ENCODE measurements around the gene SMIM38. TPM values are rescaled to one million over a fixed set of nuclear protein-coding genes. Genes with fewer than 3 reads are reported as not detected.

Gene SMIM38
- total and polyA plus RNA-seq, 2 experiments from 2014 or later = 0.38 TPM; not detected in 1

- TF ChIP-seq ZNF462 (CRISPR knock-in tag; IDR thresholded peaks at IDR 0.05) (no peak), ETS1 (IDR thresholded peaks at IDR 0.05) (no peak), POLR2AphosphoS5 (IDR thresholded peaks at IDR 0.05; ENCODE audit: low read depth) (no peak), JUNB (IDR thresholded peaks at IDR 0.05; ENCODE audit: unreplicated experiment) (no peak), EZH2 (IDR thresholded peaks at IDR 0.05; ENCODE audit: low read depth, unreplicated experiment) (no peak)
These were observed 4.8 kb downstream of the SMIM38 start (continued) for GRCh38 chr11:69160296-69161116.

GRCh38 chr11:69161117-69161407 lies 5.3 kb downstream of the SMIM38 start:
- peaks cover 5% of the 10 kb centered on the region for H3K27me3 Mint-ChIP-seq (ENCODE audit: insufficient read depth, low read depth, poor library complexity)
- Histone ChIP-seq H3K79me2 (replicated peaks; ENCODE audit: insufficient read depth) (no peaks in the 10 kb centered on the region), H3K27me3 (ENCODE audit: insufficient read depth) (no peaks in the 10 kb centered on the region), H3K9me2 (ENCODE audit: insufficient read depth) (no peaks in the 10 kb centered on the region), H2AFZ (no peak overlapping the region), H3F3A (replicated peaks; ENCODE audit: low read depth) (no peaks in the 10 kb centered on the region), H4K20me1 (replicated peaks; ENCODE audit: insufficient read depth) (no peaks in the 10 kb centered on the region), H3K4me3 (no peak overlapping the region), H3K27ac (ENCODE audit: low read depth) (no peak overlapping the region), H3K4me1 (ENCODE audit: insufficient read depth) (no peaks in the 10 kb centered on the region), H3K4me2 (no peak overlapping the region), H3K36me3 (ENCODE audit: insufficient read depth) (no peaks in the 10 kb centered on the region)
- H3K36me3 Mint-ChIP-seq (ENCODE audit: low read depth) = peaks cover 3% of the 10 kb centered on the region; the same call in 2 of the 3 replicates
- ATAC-seq (no peak), DNase-seq (ENCODE audit: low spot score) (no peak)
- H3K4me1 Mint-ChIP-seq = no peaks in the 10 kb centered on the region
- H3K27ac Mint-ChIP-seq = no peak overlapping the region
- peaks cover 14% of the 10 kb centered on the region for H3K9me3 Mint-ChIP-seq
- no peak for TF ChIP-seq CREB1 (CRISPR knock-in tag; IDR thresholded peaks at IDR 0.05; ENCODE audit: low read depth)
- no peak for TF ChIP-seq STAT1 (IDR thresholded peaks at IDR 0.05; ENCODE audit: unreplicated experiment)
- TF ChIP-seq CTCF (conservative IDR thresholded peaks at IDR 0.05; ENCODE audit: low read depth in 2 of 2) = no peak
- no peak overlapping the region for H3K4me3 Mint-ChIP-seq

Data from GM23338 (cell line).